DND-41 (cell line): Measurements from ENCODE around the gene COL9A3.

Experiments used
- ATAC-seq: fragments of 200-7000 bp; cut with Tn5 transposase; 3 replicates; pipeline ENCODE4 v1.9.1; 2021; ENCODE audit warnings: low read depth; ENCODE audit not compliant: insufficient read depth
- DNase-seq: peaks from one replicate; pipeline ENCODE4 v3.0.0-alpha.2; 2020
- H2AFZ ChIP-seq: 2 replicates; pipeline ENCODE4 v1.6.0; 2012; ENCODE audit warnings: low read depth, low read length
- H3K27ac ChIP-seq: 2 replicates; pipeline ENCODE4 v1.5.1; 2012; ENCODE audit warnings: low read length, inconsistent platforms
- H3K27me3 ChIP-seq: fragments of 200-600 bp; sonication (generic); 2 replicates; pipeline ENCODE4 v1.6.0; 2012; ENCODE audit warnings: low read length, mild to moderate bottlenecking, inconsistent platforms; ENCODE audit not compliant: insufficient read depth, poor library complexity
- H3K36me3 ChIP-seq: 2 replicates; pipeline ENCODE4 v1.5.1; 2012; ENCODE audit warnings: low read length, inconsistent platforms; ENCODE audit not compliant: insufficient read depth
- H3K4me1 ChIP-seq: 2 replicates; pipeline ENCODE4 v1.5.1; 2012; ENCODE audit warnings: mild to moderate bottlenecking, low read length; ENCODE audit not compliant: insufficient read depth
- H3K4me2 ChIP-seq: 2 replicates; pipeline ENCODE4 v1.6.0; 2012; ENCODE audit warnings: mild to moderate bottlenecking, moderate library complexity, low read length, inconsistent platforms; ENCODE audit not compliant: insufficient read depth
- H3K4me3 ChIP-seq, 2 experiments: fragments of 200-600 bp in 1 of 2; shearing (Covaris generic) in 1 of 2; 2 replicates each; pipeline ENCODE4 v1.5.1; 2012 to 2016; ENCODE audit warnings: inconsistent platforms in 2 of 2, low read length in 2 of 2, mild to moderate bottlenecking in 2 of 2, low read depth in 1 of 2, moderate library complexity in 1 of 2
- H3K79me2 ChIP-seq: 2 replicates; pipeline ENCODE4 v1.6.0; 2012; ENCODE audit warnings: low read length, inconsistent platforms; ENCODE audit not compliant: insufficient read depth
- H3K9ac ChIP-seq: 2 replicates; pipeline ENCODE4 v1.6.0; 2012; ENCODE audit warnings: low read depth, mild to moderate bottlenecking, inconsistent platforms, low read length, moderate library complexity
- H3K9me3 ChIP-seq: 2 replicates; pipeline ENCODE4 v1.5.1; 2012; ENCODE audit warnings: low read length, moderate library complexity, mild to moderate bottlenecking, inconsistent platforms; ENCODE audit not compliant: insufficient read depth, severe bottlenecking
- H4K20me1 ChIP-seq: 2 replicates; pipeline ENCODE4 v1.6.0; 2012; ENCODE audit warnings: low read length; ENCODE audit not compliant: insufficient read depth
- CTCF ChIP-seq: IDR thresholded peaks from 2 replicates; pipeline ENCODE4 v1.5.1; 2012; ENCODE audit warnings: borderline replicate concordance, low read length, moderate library complexity, mild to moderate bottlenecking; ENCODE audit not compliant: poor library complexity, severe bottlenecking; ENCODE audit errors: extremely low read depth
- EZH2 ChIP-seq: IDR thresholded peaks from 3 replicates; pipeline ENCODE4 v1.6.1; 2012; ENCODE audit warnings: borderline replicate concordance, low read depth, mild to moderate bottlenecking, moderate library complexity, low read length, inconsistent platforms; ENCODE audit not compliant: severe bottlenecking

COL9A3 gene

GRCh38 chr20:62889411-62889810 is 72.6 kb downstream of the COL9A3 start:
- Histone ChIP-seq H3K27ac (no peak overlapping the region), H3K9me3 (no peaks in the 10 kb centered on the region), H4K20me1 (peaks cover 32% of the 10 kb centered on the region), H3K79me2 (no peaks in the 10 kb centered on the region; the same call in 1 of the 2 replicates), H3K9ac (no peak overlapping the region), H3K4me1 (no peaks in the 10 kb centered on the region), H3K4me2 (no peak overlapping the region), H3K27me3 (no peaks in the 10 kb centered on the region), H3K4me3 (no peak overlapping the region), H3K36me3 (peaks cover 89% of the 10 kb centered on the region), H2AFZ (no peak overlapping the region)
- no peak for ATAC-seq
- DNase-seq: no peak
- TF ChIP-seq CTCF: no peak
- TF ChIP-seq EZH2: no peak

- DNase-seq (no peak), ATAC-seq (no peak)
- Histone ChIP-seq H4K20me1 (peaks cover 29% of the 10 kb centered on the region), H3K79me2 (no peaks in the 10 kb centered on the region; the same call in 1 of the 2 replicates), H3K4me2 (no peak overlapping the region), H3K27me3 (no peaks in the 10 kb centered on the region), H3K4me1 (no peaks in the 10 kb centered on the region), H3K9ac (no peak overlapping the region), H2AFZ (no peak overlapping the region), H3K27ac (no peak overlapping the region), H3K36me3 (peaks cover 93% of the 10 kb centered on the region), H3K9me3 (no peaks in the 10 kb centered on the region), H3K4me3 (no peak overlapping the region)
- TF ChIP-seq CTCF (no peak), EZH2 (no peak)
Measured at GRCh38 chr20:62889871-62890270, 73.0 kb downstream of the COL9A3 start.

- Histone ChIP-seq H3K9me3 (no peaks in the 10 kb centered on the region), H3K27ac (no peak overlapping the region), H4K20me1 (peaks cover 29% of the 10 kb centered on the region), H3K4me3 (no peak overlapping the region), H3K36me3 (peaks cover 99% of the 10 kb centered on the region), H3K4me2 (no peak overlapping the region), H3K4me1 (no peaks in the 10 kb centered on the region), H2AFZ (no peak overlapping the region), H3K79me2 (no peaks in the 10 kb centered on the region; the same call in 1 of the 2 replicates), H3K27me3 (no peaks in the 10 kb centered on the region), H3K9ac (no peak overlapping the region)
- DNase-seq (no peak), ATAC-seq (no peak)
- TF ChIP-seq EZH2: no peak
- TF ChIP-seq CTCF: no peak
Measured at GRCh38 chr20:62890444-62890843, 73.6 kb downstream of the COL9A3 start.
